Hepatocyte (in vitro differentiated cells): Measurements from ENCODE around the gene FBXW11.

Experiments used
- EZH2 ChIP-seq: fragments of 200-600 bp; sonication (generic); IDR thresholded peaks from 2 replicates; pipeline ENCODE4 v1.6.1; 2016; ENCODE audit warnings: antibody characterized with exemption, mild to moderate bottlenecking, borderline replicate concordance
- EZH2phosphoT487 ChIP-seq: fragments of 200-600 bp; sonication (generic); IDR thresholded peaks from one replicate; pipeline ENCODE4 v1.6.1; 2018; ENCODE audit warnings: antibody characterized with exemption, mild to moderate bottlenecking, low read depth, moderate library complexity; ENCODE audit not compliant: unreplicated experiment, severe bottlenecking
- TF ChIP-seq, protein P1 (sequence below): fragments of 200-600 bp; sonication (generic); IDR thresholded peaks from 2 replicates; pipeline ENCODE4 v1.5.1; 2016; ENCODE audit warnings: antibody characterized with exemption, mild to moderate bottlenecking; ENCODE audit not compliant: poor library complexity

DNA sequence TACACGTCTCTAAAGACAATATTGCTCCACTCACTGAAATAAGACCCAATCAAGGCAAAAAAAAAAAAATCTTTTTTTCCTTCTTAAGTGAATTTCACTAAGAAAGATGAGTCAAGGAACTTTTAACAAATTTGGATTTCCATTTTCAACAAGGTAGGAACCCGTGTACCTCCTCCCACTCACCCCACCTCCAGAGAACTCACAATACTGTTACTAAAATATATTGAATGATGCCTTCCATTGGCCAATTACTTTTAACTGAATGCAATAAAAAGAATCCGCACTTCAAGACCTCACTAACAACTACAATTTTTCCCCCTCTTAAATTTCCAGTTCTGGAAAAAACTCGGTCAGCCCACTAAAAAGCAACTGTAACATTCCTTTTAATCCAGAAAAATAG, 50.7 kb downstream of the FBXW11 start:
- TF ChIP-seq, protein P1, sequence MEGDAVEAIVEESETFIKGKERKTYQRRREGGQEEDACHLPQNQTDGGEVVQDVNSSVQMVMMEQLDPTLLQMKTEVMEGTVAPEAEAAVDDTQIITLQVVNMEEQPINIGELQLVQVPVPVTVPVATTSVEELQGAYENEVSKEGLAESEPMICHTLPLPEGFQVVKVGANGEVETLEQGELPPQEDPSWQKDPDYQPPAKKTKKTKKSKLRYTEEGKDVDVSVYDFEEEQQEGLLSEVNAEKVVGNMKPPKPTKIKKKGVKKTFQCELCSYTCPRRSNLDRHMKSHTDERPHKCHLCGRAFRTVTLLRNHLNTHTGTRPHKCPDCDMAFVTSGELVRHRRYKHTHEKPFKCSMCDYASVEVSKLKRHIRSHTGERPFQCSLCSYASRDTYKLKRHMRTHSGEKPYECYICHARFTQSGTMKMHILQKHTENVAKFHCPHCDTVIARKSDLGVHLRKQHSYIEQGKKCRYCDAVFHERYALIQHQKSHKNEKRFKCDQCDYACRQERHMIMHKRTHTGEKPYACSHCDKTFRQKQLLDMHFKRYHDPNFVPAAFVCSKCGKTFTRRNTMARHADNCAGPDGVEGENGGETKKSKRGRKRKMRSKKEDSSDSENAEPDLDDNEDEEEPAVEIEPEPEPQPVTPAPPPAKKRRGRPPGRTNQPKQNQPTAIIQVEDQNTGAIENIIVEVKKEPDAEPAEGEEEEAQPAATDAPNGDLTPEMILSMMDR, result no peak
- TF ChIP-seq EZH2 (no peak), EZH2phosphoT487 (no peak)
